Embryonic facial prominence (tissue), 1 donor: ENCODE results near the gene SP3.
A peak's percentile ranks its signal among the peaks of the same experiment; 100 is the strongest.

Experiments used
- DNase-seq: peaks from one replicate; pipeline ENCODE4 v3.0.0-alpha.2; 2016; ENCODE audit errors: extremely low spot score

The SP3 gene

GRCh38 chr2:173965372-173966025, at the start of gene SP3:
SP3 (minus strand) TSS chr2:173965373; CDS start chr2:173965171, 202 bp downstream.
- DNase-seq = peak; percentile 98

GRCh38 chr2:174014699-174015070, 49.5 kb upstream of the SP3 start:
- no peak for DNase-seq

DNA sequence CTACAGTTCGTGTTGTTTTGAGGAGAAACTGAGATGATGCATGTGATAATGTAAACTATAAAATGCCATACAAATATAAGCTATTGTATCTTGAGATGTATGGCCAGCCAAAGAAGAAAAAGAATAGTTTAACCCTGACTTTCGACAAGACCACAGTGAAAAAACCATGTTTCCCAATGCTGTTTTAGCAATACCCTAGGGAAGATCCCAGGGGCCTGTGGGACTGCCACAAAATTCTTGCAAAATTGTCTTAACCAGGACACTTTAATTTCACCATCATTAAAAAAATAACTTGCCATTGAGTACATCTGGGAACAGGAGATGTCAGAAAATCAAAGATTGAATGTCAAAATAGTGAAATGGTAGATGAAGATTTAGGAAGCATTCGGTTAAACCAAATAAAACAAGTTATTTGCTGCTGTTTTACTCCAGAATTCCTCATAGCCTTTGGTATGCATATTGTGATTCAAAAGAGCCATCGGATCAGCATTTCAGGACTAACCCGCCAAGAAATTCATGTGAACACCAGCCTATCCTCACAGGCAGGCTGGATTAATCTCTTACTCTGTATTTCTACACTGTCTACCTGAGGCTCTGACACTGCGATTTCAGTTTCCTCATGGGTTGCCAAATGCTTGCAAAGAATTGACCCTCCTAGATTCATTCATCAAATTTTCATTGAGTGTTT, 49.0 kb upstream of the SP3 start:
- no peak for DNase-seq

GRCh38 chr2:174013315-174013751, 48.2 kb upstream of the SP3 start:
- DNase-seq = no peak

- no peak for DNase-seq
Measured at GRCh38 chr2:174012347-174013314, 47.5 kb upstream of the SP3 start.

GRCh38 chr2:174011796-174012195, 46.6 kb upstream of the SP3 start:
- no peak for DNase-seq

GRCh38 chr2:174011173-174011572, 46.0 kb upstream of the SP3 start:
- DNase-seq = no peak

DNA sequence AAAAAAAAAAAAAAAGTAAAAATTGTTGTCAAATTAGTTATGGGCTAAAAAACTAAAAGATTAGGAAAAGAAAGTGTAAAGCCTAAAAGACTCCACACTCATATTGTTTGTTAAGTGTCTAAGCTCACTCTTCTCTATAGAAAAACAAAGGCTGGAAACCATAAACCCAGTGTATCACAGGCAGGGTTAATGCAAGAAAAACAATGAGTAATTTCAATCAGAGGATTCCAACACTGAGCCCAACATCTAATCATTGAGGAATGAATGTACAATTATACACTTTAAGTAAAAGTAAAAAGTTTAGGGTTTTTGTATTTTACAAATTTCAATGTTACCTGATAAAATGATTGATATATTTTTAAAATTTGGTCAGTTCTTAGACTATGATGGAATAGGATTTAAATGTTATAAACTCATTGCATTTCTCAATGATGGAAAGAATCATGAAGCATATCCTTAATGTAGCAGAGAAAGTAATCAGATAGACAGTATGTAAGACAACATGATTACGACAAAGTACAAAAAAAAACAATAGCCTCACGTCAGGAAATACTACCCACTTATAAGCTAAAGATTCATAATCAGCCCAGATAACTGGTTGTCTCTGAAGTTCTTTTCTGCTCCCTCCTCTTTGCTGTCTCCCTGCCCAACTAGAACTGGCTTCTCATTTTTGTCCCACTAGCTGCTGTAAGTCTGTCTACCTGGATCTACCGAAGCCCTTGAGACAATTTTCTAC, 44.5 kb upstream of the SP3 start:
- no peak for DNase-seq

DNA sequence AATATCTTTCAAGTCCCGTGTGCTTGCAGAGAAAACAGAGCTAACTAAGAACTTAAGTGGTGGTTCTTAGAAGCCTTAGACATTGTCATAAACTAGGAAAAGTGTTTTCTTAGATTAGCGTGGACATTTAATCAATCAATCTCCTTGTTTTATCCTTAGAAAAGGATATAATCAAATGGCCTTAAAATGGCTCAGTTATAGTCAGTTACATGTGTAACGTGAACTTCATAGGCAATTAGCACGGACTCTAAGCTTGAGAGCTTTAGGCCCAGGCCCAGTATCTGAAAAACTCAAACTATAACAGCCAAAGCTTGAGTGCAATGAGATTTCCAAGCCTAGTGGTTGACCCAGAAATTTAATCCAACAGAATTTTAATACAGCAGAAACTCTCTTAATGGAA, 43.5 kb upstream of the SP3 start:
- DNase-seq = no peak

DNA sequence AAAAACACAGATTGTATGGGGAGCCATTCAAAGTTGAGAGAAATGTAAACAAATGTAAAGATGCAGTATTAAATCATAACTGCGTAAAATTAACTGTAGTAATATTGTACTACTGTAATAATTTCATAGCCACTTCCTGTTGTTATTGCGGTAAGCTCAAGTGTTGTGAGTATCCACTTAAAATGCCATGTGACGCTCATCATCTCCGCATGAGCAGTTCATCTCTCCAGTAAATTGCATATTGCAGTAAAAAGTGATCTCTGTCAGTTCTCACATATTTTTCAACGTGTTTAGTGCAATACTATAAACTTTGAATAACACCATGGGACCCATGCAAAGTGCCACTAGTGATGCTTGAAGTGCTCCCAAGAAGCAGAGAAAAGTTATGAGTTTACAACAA, 41.8 kb upstream of the SP3 start:
- no peak for DNase-seq

- no peak for DNase-seq
Measured at GRCh38 chr2:174005801-174006419, 40.7 kb upstream of the SP3 start.

GRCh38 chr2:174004905-174005605, 39.9 kb upstream of the SP3 start:
- no peak for DNase-seq

- DNase-seq = no peak
Measured at GRCh38 chr2:174003720-174004695, 38.8 kb upstream of the SP3 start.

DNA sequence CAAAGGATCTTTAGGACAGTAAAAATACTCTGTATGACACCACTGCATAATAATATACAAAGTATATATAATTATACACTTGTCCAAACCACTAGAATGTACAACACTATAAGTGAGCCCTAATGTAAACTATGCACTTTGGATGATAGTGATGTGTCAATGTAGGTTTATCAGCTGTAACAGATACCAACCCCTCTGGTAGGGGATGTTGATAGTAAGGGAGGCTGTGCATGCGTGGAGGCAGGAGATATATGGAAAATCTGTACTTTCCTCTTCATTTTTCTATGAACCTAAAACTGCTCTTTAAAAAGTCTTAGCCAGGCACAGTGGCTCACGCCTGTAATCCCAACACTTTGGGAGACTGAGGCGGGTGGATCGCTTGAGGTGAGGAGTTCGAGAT, 37.5 kb upstream of the SP3 start:
- no peak for DNase-seq

GRCh38 chr2:174001107-174001506, 35.9 kb upstream of the SP3 start:
- no peak for DNase-seq

GRCh38 chr2:173999724-174000123, 34.6 kb upstream of the SP3 start:
- DNase-seq = no peak

- DNase-seq = no peak
Measured at GRCh38 chr2:173999272-173999671, 34.1 kb upstream of the SP3 start.

- no peak for DNase-seq
Measured at GRCh38 chr2:173998386-173998785, 33.2 kb upstream of the SP3 start.

DNA sequence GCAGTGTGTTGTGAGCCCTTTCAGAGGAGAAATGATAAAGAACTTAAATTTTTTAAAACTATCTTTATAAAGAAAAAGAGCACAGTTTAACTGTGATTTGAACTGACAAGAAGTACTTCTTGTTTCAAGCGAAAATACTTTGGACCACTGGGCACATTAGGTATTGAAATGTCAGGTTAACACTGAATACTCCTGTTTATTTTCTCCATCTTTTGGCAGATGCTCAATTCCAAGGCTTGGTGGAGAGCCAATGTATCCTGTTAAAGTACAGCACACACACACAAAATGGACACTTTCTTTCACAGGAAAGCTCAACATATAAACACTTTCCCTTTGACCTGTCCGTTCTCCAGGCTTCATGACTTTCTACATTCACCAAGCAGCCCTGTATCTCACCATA, 32.6 kb upstream of the SP3 start:
- no peak for DNase-seq
